ENCODE measurements around the gene LPAR1. TPM values are rescaled to one million over a fixed set of nuclear protein-coding genes. Genes with fewer than 3 reads are reported as not detected.

The LPAR1 gene
- total and polyA plus RNA-seq, 2 donors (not counting 1 experiment from before 2014, with no cell fraction given): 0.06 TPM; not detected in 1

- no peaks in the 10 kb centered on the region for H4K20me1 ChIP-seq (ENCODE audit: control insufficient read depth, insufficient read depth, low read length, poor library complexity, severe bottlenecking)
- intact Hi-C loops (cut with micrococcal nuclease): no loop called here
- H2AFZ ChIP-seq (ENCODE audit: insufficient read depth, low read depth, low read length, poor library complexity, severe bottlenecking): no peak overlapping the region
- H3K79me2 ChIP-seq (ENCODE audit: control insufficient read depth, insufficient read depth, low read length): no peaks in the 10 kb centered on the region
- TF ChIP-seq CTCF (IDR thresholded peaks at IDR 0.05) (no peak), EZH2 (IDR thresholded peaks at IDR 0.05; ENCODE audit: borderline replicate concordance, insufficient read depth, low read depth, low read length, poor library complexity, severe bottlenecking) (no peak)
- H3K27me3 ChIP-seq (replicated peaks in 1 of 4; ENCODE audit: control extremely low read depth in 1 of 4, control insufficient read depth in 3 of 4, insufficient read depth in 4 of 4, low read length in 3 of 4): no peaks in the 10 kb centered on the region
- H3K4me1 ChIP-seq (ENCODE audit: control insufficient read depth in 2 of 2, insufficient read depth in 2 of 2, low read length in 2 of 2): no peaks in the 10 kb centered on the region
- H3K4me2 ChIP-seq (replicated peaks; ENCODE audit: low read depth, low read length, poor library complexity, severe bottlenecking): no peak overlapping the region
- no peak overlapping the region for H3K9ac ChIP-seq (ENCODE audit: low read length)
- Mint-ChIP-seq H3K9me3 (ENCODE audit: insufficient read depth) (no peaks in the 10 kb centered on the region), H3K27ac (no peak overlapping the region), H3K4me3 (no peak overlapping the region), H3K4me1 (no peaks in the 10 kb centered on the region), H3K27me3 (peaks cover 5% of the 10 kb centered on the region)
- ATAC-seq (ENCODE audit: low read depth) (no peak), DNase-seq (no peak)
- H3K9me3 ChIP-seq (ENCODE audit: control extremely low read depth in 1 of 3, control insufficient read depth in 2 of 3, insufficient read depth in 1 of 3, low read length in 2 of 3): no peaks in the 10 kb centered on the region
- no CpG with 5 or more reads among the region's 1 CpG for WGBS (ENCODE audit: insufficient coverage)
- H3K36me3 ChIP-seq (replicated peaks in 1 of 2; ENCODE audit: control extremely low read depth in 1 of 2, control insufficient read depth in 1 of 2, extremely low read depth in 1 of 2, insufficient read depth in 2 of 2, low read length in 1 of 2): no peaks in the 10 kb centered on the region
- ChIA-PET POLR2A (no interaction called here), CTCF (no interaction called here)
- no peak overlapping the region for H3K4me3 ChIP-seq (ENCODE audit: control extremely low read depth in 1 of 5, extremely low read depth in 1 of 5, insufficient read depth in 1 of 5, low read depth in 2 of 5, low read length in 4 of 5)
- H3K27ac ChIP-seq (ENCODE audit: low read length in 2 of 2): no peak overlapping the region
Measured at GRCh38 chr9:110844121-110844520, 194.1 kb downstream of the LPAR1 start.

GRCh38 chr9:110842986-110843385, 195.3 kb downstream of the LPAR1 start:
- no peak overlapping the region for H3K4me2 ChIP-seq (replicated peaks; ENCODE audit: low read depth, low read length, poor library complexity, severe bottlenecking)
- H3K79me2 ChIP-seq (ENCODE audit: control insufficient read depth, insufficient read depth, low read length): no peaks in the 10 kb centered on the region
- H3K4me1 ChIP-seq (ENCODE audit: control insufficient read depth in 2 of 2, insufficient read depth in 2 of 2, low read length in 2 of 2): no peaks in the 10 kb centered on the region
- no peak overlapping the region for H3K9ac ChIP-seq (ENCODE audit: low read length)
- intact Hi-C loops (cut with micrococcal nuclease): no loop called here
- TF ChIP-seq CTCF (IDR thresholded peaks at IDR 0.05) (no peak), EZH2 (IDR thresholded peaks at IDR 0.05; ENCODE audit: borderline replicate concordance, insufficient read depth, low read depth, low read length, poor library complexity, severe bottlenecking) (no peak)
- Mint-ChIP-seq H3K27ac (no peak overlapping the region), H3K4me3 (no peak overlapping the region), H3K27me3 (peaks cover 5% of the 10 kb centered on the region), H3K9me3 (ENCODE audit: insufficient read depth) (no peaks in the 10 kb centered on the region), H3K4me1 (no peaks in the 10 kb centered on the region)
- ChIA-PET CTCF (no interaction called here), POLR2A (no interaction called here)
- H2AFZ ChIP-seq (ENCODE audit: insufficient read depth, low read depth, low read length, poor library complexity, severe bottlenecking): no peak overlapping the region
- H3K9me3 ChIP-seq (ENCODE audit: control extremely low read depth in 1 of 3, control insufficient read depth in 2 of 3, insufficient read depth in 1 of 3, low read length in 2 of 3): no peaks in the 10 kb centered on the region
- ATAC-seq (ENCODE audit: low read depth) (no peak), DNase-seq (no peak)
- no CpG with 5 or more reads among the region's 3 CpGs for WGBS (ENCODE audit: insufficient coverage)
- H4K20me1 ChIP-seq (ENCODE audit: control insufficient read depth, insufficient read depth, low read length, poor library complexity, severe bottlenecking): no peaks in the 10 kb centered on the region
- no peak overlapping the region for H3K27ac ChIP-seq (ENCODE audit: low read length in 2 of 2)
- no peaks in the 10 kb centered on the region for H3K27me3 ChIP-seq (replicated peaks in 1 of 4; ENCODE audit: control extremely low read depth in 1 of 4, control insufficient read depth in 3 of 4, insufficient read depth in 4 of 4, low read length in 3 of 4)
- no peaks in the 10 kb centered on the region for H3K36me3 ChIP-seq (replicated peaks in 1 of 2; ENCODE audit: control extremely low read depth in 1 of 2, control insufficient read depth in 1 of 2, extremely low read depth in 1 of 2, insufficient read depth in 2 of 2, low read length in 1 of 2)
- no peak overlapping the region for H3K4me3 ChIP-seq (ENCODE audit: control extremely low read depth in 1 of 5, extremely low read depth in 1 of 5, insufficient read depth in 1 of 5, low read depth in 2 of 5, low read length in 4 of 5)

All from B cell (primary cell).